ENCODE measurements around the gene TAGLN.

The TAGLN gene

GRCh38 chr11:117218133-117218915 is 19.2 kb downstream of the TAGLN start:
- ATAC-seq (ENCODE audit: insufficient read depth, low read depth) (no peak), DNase-seq (no peak)
- Histone ChIP-seq H3K4me2 (ENCODE audit: insufficient read depth, low read length) (no peak overlapping the region), H2AFZ (ENCODE audit: low read depth, low read length) (no peak overlapping the region), H3K4me1 (ENCODE audit: insufficient read depth, low read length) (no peaks in the 10 kb centered on the region), H3K36me3 (ENCODE audit: insufficient read depth, low read length) (peaks cover 86% of the 10 kb centered on the region), H3K9me3 (ENCODE audit: insufficient read depth, low read length, severe bottlenecking) (no peaks in the 10 kb centered on the region), H4K20me1 (ENCODE audit: insufficient read depth, low read length) (no peaks in the 10 kb centered on the region), H3K79me2 (ENCODE audit: insufficient read depth, low read length) (no peaks in the 10 kb centered on the region), H3K4me3 (ENCODE audit: low read depth in 1 of 2, low read length in 2 of 2) (no peak overlapping the region), H3K27ac (ENCODE audit: low read length) (no peak overlapping the region), H3K9ac (ENCODE audit: low read depth, low read length) (no peak overlapping the region), H3K27me3 (ENCODE audit: insufficient read depth, low read length, poor library complexity) (no peaks in the 10 kb centered on the region)
- no peak for TF ChIP-seq CTCF (IDR thresholded peaks at IDR 0.05; ENCODE audit: borderline replicate concordance, extremely low read depth, low read length, poor library complexity, severe bottlenecking)
- TF ChIP-seq EZH2 (IDR thresholded peaks at IDR 0.05; ENCODE audit: borderline replicate concordance, low read depth, low read length, severe bottlenecking): no peak

GRCh38 chr11:117219001-117219400 is 19.8 kb downstream of the TAGLN start:
- ATAC-seq (ENCODE audit: insufficient read depth, low read depth) (no peak), DNase-seq (no peak)
- H3K36me3 ChIP-seq (ENCODE audit: insufficient read depth, low read length): peaks cover 89% of the 10 kb centered on the region
- no peaks in the 10 kb centered on the region for H3K4me1 ChIP-seq (ENCODE audit: insufficient read depth, low read length)
- H3K27ac ChIP-seq (ENCODE audit: low read length): no peak overlapping the region
- no peak overlapping the region for H3K4me2 ChIP-seq (ENCODE audit: insufficient read depth, low read length)
- H2AFZ ChIP-seq (ENCODE audit: low read depth, low read length): no peak overlapping the region
- no peaks in the 10 kb centered on the region for H3K9me3 ChIP-seq (ENCODE audit: insufficient read depth, low read length, severe bottlenecking)
- H3K27me3 ChIP-seq (ENCODE audit: insufficient read depth, low read length, poor library complexity): no peaks in the 10 kb centered on the region
- TF ChIP-seq CTCF (IDR thresholded peaks at IDR 0.05; ENCODE audit: borderline replicate concordance, extremely low read depth, low read length, poor library complexity, severe bottlenecking) (no peak), EZH2 (IDR thresholded peaks at IDR 0.05; ENCODE audit: borderline replicate concordance, low read depth, low read length, severe bottlenecking) (no peak)
- 0 out of 2 replicates have a peak, but pooled peaks cover 4% of the 10 kb centered on the region for H4K20me1 ChIP-seq (ENCODE audit: insufficient read depth, low read length)
- H3K79me2 ChIP-seq (ENCODE audit: insufficient read depth, low read length): no peaks in the 10 kb centered on the region
- no peak overlapping the region for H3K9ac ChIP-seq (ENCODE audit: low read depth, low read length)
- H3K4me3 ChIP-seq (ENCODE audit: low read depth in 1 of 2, low read length in 2 of 2): no peak overlapping the region

- Histone ChIP-seq H3K27me3 (ENCODE audit: insufficient read depth, low read length, poor library complexity) (no peaks in the 10 kb centered on the region), H3K9ac (ENCODE audit: low read depth, low read length) (no peak overlapping the region), H3K4me3 (ENCODE audit: low read depth in 1 of 2, low read length in 2 of 2) (no peak overlapping the region), H3K4me1 (ENCODE audit: insufficient read depth, low read length) (no peaks in the 10 kb centered on the region), H3K79me2 (ENCODE audit: insufficient read depth, low read length) (no peaks in the 10 kb centered on the region), H3K36me3 (ENCODE audit: insufficient read depth, low read length) (peaks cover 90% of the 10 kb centered on the region), H4K20me1 (ENCODE audit: insufficient read depth, low read length) (0 out of 2 replicates have a peak, but pooled peaks cover 5% of the 10 kb centered on the region), H2AFZ (ENCODE audit: low read depth, low read length) (no peak overlapping the region), H3K27ac (ENCODE audit: low read length) (no peak overlapping the region), H3K4me2 (ENCODE audit: insufficient read depth, low read length) (no peak overlapping the region), H3K9me3 (ENCODE audit: insufficient read depth, low read length, severe bottlenecking) (no peaks in the 10 kb centered on the region)
- TF ChIP-seq EZH2 (IDR thresholded peaks at IDR 0.05; ENCODE audit: borderline replicate concordance, low read depth, low read length, severe bottlenecking) (no peak), CTCF (IDR thresholded peaks at IDR 0.05; ENCODE audit: borderline replicate concordance, extremely low read depth, low read length, poor library complexity, severe bottlenecking) (no peak)
- DNase-seq: no peak
- ATAC-seq (ENCODE audit: insufficient read depth, low read depth): no peak
Observed at GRCh38 chr11:117219455-117219854, 20.3 kb downstream of the TAGLN start.
